GM21526 (cell line): Measurements from ENCODE around the gene CKAP2L.
"Not testable (repeated sequence)": the region's sequence is repeated elsewhere in the genome, so short reads cannot be mapped to it uniquely, and the experiment has no call there.

Experiments
- ATAC-seq: cut with Tn5 transposase; IDR thresholded peaks from one replicate; pipeline ENCODE4 v1.9.1; 2021; ENCODE audit warnings: moderate library complexity; ENCODE audit not compliant: unreplicated experiment, low FRiP score

CKAP2L gene

DNA sequence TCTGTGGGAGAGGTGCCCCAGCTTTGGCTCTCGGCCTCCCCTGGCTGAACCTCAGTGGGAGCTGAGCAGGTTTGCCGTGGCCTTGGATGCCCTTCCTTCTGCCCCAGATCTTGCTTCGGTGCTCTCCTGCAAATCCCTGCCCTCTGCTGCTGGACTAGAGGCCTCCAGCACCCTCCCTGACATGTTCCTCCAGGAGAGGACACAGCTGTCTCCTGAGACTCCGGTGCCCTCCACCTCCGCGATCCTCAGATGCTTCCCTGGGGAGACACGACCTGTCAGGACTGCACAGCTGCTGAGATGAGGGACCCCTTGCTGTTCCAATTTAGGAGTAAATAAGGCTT lies 50.9 kb downstream of the CKAP2L start:
- no peak for ATAC-seq

DNA sequence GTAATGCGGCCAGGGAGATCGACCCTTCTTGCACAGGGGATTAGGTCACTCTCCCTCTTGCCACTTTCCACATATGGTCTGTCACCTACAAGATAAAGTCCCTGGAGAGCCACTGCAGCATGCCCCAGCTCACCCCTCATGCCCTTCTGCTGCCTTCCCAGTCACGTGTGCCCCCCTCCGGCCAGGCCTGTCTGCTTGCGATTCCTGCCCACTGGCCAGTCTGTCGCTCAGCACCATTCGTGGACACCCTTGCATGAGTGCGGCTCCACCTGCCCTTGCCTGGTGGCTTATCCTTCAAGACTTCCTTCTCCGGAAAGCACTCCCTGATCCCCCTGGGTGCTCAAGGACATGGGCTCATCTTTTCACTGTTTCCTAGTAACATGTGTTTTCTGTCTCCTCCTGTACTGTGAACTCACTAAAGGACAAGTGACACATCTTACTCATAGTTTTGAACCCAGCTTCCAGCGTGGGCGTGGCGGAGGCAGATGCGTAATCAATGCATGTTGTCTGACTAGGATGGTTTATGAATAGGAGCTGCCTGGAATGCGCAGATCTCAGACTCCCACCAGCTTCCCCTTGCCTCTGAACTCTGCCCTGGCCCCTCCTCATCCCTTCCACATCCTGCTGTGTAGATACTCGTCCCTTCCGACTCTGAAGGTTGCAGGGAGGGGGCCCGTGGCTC lies 51.4 kb downstream of the CKAP2L start:
- no peak for ATAC-seq

GRCh38 chr2:112712465-112712864 lies 51.9 kb downstream of the CKAP2L start:
- ATAC-seq = no peak

DNA sequence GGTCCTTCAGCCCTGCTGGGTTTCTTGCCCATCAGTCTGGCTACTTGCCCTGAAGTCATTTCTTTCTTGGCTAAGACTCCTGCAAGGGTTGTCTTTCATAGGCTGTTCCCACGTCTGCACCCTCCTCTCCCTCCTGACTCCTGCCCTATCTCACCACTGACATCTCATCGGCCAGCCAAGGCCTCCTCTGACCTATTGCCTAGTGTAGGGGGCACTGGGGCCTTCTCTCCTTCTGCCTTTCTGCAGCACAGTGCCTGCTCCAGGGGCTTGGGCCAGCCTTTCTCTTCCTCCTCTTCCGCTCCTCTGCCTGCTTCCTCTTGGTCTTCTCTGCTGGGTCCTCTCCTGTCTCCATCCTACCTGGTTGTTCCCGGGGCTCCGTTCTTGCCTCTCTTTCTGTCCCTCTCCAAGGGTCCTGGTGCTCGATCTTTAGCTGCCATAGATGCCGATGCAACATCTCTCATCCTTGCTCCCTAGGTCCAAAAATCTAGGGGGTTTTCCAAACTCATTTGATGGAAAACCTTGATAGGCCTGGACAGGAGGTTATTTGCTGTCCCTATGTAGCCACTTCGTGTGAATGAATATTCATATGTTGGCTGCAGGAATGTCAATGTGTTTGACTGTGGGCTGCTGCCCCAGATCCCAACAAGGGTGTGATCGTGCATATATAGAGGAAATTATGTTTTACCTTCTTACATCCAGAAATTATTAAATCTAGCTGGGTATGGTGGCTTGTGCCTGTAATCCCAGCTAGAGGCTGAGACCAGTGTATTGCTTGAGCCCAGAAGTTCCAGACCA lies 53.3 kb downstream of the CKAP2L start:
- ATAC-seq = no peak

DNA sequence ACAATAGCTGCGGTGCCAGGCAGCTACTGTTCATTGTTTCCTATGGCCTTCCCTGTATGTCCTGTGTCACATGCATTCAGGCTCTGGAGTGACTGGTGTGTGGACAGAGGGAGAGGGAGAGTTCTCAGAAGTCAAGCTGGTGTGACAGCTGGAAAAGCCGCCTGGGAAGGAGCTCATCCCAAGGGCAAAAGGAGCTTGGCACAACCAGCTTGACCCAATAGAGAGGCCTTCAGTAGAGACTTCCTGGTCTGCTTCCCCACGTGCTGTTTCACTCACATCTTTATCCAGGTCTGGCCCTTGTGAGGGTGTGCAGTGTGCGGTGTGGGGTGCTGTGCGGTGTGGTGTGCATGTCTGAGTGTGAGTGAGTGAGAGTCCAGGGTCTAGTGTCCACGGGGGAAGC lies 54.7 kb downstream of the CKAP2L start:
- no peak for ATAC-seq

- no peak for ATAC-seq
These were observed 55.4 kb downstream of the CKAP2L start for GRCh38 chr2:112708968-112709367.

GRCh38 chr2:112706947-112707346 lies 57.5 kb downstream of the CKAP2L start:
- not testable (repeated sequence) for ATAC-seq

DNA sequence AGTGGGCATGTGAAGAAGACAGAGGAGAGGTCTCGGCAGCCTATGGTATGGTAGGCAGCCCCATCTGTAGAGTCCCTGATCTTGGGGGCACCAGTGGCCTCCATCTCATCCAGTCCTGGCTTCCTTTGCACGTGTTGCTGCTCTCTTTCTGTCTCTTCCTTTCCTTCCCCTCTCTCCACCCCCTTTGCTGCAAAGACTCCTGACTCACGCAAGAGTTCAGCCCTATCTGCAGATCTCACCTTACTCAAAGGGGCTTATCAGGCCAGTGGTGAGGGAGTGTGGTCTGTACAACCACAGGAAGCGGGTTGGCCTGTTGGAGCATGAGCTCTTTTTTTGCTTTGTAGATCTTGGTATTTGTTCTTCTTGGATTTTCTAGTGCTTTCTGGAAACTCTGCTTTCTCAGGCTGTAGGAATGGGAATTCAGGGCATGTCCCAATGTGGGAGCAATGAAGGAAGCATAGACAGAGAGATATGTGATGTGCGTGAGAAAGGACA lies 58.2 kb downstream of the CKAP2L start:
- no peak for ATAC-seq

- no peak for ATAC-seq
These were observed 58.8 kb downstream of the CKAP2L start for GRCh38 chr2:112705575-112705974.

DNA sequence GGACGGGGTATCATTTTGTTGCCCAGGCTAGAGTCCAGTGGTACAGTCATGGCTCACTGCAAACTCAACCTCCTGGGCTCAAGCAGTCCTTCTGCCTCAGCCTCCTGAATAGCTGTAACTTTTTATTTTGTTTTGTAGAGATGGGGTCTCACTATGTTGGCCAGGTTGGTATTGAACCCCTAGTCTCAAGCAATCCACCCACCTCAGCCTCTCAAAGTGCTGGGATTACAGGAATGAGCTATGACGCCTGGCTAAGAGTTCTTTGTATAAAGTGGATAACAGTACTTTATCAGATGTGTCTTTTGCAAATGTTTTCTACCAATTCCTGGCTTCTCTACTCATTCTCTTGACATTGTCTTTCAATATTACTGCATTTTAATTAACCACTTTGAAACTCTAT lies 60.7 kb downstream of the CKAP2L start:
- no peak for ATAC-seq

DNA sequence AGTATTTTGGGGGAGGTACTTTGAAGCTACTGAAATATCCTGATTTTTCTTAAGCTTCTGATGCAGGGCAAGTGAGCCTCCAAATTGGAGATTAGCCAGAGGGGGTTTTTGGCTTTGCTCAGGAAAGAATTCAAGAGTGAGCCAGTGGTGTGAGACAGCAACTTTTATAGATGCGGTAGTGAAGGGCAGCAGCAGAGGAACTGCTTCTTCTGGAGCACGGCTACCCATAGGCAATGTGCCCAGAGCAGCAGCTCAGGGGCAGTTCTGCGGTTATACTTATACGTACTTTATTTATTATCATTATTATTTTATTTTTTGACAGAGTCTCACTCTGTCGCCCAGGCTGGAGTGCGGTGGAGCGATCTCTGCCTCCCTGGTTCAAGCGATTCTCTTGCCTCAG lies 63.4 kb downstream of the CKAP2L start:
- no peak for ATAC-seq

GRCh38 chr2:112699984-112700667 lies 64.3 kb downstream of the CKAP2L start:
- ATAC-seq = no peak

- no peak for ATAC-seq
These were observed 65.4 kb downstream of the CKAP2L start for GRCh38 chr2:112698834-112699515.

- no peak for ATAC-seq
These were observed 70.2 kb downstream of the CKAP2L start for GRCh38 chr2:112694182-112694581.

GRCh38 chr2:112693596-112693995 lies 70.8 kb downstream of the CKAP2L start:
- ATAC-seq = no peak

DNA sequence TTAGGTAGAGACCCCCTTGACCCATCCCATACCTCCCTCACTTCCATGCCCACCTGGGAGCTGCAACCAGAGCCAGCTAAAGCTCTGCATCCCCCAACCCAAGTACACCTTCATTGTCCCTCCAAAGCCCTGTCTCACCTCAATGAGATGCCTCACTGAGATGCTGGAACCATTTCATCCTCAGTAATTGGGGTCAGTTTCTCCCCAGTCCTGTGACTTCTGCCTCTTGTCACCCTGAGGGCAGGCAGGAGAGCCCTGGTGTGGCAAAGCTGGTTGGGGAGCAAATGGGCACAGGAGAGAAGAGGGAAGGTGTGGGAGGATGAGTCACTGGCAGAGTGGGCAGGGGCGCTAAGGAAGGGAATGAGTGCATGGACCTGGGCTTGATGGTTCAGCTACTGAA lies 71.5 kb downstream of the CKAP2L start:
- ATAC-seq = no peak

- no peak for ATAC-seq
These were observed 71.9 kb downstream of the CKAP2L start for GRCh38 chr2:112692495-112692911.

DNA sequence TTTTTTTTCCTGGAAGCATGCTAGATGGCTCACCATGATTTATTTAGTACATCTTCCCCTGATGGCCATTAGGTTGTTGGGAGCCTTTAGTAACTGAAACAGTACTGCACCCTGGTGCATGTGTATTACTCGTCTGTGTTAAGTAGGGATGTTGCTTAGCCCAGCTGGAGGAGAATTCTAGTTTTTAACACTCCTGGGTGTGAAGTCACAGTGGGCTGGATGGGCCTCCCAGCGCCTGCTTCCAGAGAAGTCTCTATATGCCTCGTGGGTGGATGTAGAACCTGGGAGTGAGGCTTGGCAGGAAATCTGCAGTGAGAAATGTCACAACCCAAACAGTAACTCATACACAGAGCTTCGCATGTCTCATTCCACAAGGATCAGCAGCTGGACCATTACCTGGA lies 72.5 kb downstream of the CKAP2L start:
- no peak for ATAC-seq

GRCh38 chr2:112690853-112691401 lies 73.5 kb downstream of the CKAP2L start:
- ATAC-seq = no peak

- ATAC-seq = no peak
These were observed 76.1 kb downstream of the CKAP2L start for GRCh38 chr2:112688086-112688880.
